Measurements from ENCODE around the gene KRT85.

KRT85 gene

DNA sequence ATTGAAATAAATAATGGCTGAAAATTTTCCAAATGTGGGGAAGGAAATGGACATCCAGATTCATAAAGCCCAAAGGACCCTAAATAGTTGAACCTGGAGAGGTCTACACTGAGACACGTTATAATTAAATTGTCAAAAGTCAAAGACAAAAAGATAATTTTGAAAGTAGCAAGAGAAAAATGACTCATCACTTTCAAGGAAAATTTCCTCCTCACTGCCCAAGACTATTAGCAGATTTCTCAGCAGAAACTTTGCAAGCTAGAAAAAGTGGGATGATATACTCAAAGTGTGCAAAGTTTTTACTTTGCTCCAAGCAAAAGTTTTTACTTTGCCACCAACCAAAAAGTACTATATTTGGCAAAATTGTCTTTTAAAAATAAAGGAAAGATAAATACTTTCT is 30.2 kb downstream of the KRT85 start:
- no peak for TF ChIP-seq CTCF (IDR thresholded peaks at IDR 0.05; ENCODE audit: low read depth, low read length)
- DNase-seq (ENCODE audit: low read depth in 2 of 2): peak in 1 of 2 donors; percentile 15
- H3K4me3 ChIP-seq (replicated peaks in 1 of 2; ENCODE audit: low read depth in 2 of 2, low read length in 2 of 2): no peak overlapping the region

DNA sequence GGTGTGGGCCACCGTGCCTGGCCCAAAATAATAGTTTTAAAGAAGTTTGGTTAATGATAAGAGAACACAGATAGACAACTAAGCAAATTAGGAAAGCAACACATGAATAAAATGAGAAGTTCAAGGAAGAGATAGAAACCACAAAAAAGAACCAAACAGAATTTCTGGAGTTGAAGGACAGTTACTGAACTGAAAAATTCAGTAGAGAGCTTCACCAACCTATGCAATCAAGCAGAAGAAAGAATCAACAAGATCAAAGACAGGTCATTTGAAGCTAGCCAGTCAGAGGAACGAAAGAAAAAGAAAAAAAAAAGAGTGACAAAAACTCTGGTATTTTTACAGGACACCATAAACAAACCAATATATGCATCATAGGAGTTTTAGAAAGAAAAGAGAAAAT is 30.6 kb downstream of the KRT85 start:
- no peak for DNase-seq (ENCODE audit: low read depth in 2 of 2)
- no peak overlapping the region for H3K4me3 ChIP-seq (replicated peaks in 1 of 2; ENCODE audit: low read depth in 2 of 2, low read length in 2 of 2)
- no peak for TF ChIP-seq CTCF (IDR thresholded peaks at IDR 0.05; ENCODE audit: low read depth, low read length)

- no peak for DNase-seq (ENCODE audit: low read depth in 2 of 2)
- H3K4me3 ChIP-seq (replicated peaks in 1 of 2; ENCODE audit: low read depth in 2 of 2, low read length in 2 of 2): no peak overlapping the region
- no peak for TF ChIP-seq CTCF (IDR thresholded peaks at IDR 0.05; ENCODE audit: low read depth, low read length)
These were observed 31.6 kb downstream of the KRT85 start for GRCh38 chr12:52335598-52336262.

GRCh38 chr12:52334185-52334584 is 33.1 kb downstream of the KRT85 start:
- TF ChIP-seq CTCF (IDR thresholded peaks at IDR 0.05; ENCODE audit: low read depth, low read length): no peak
- no peak for DNase-seq (ENCODE audit: low read depth in 2 of 2)
- no peak overlapping the region for H3K4me3 ChIP-seq (replicated peaks in 1 of 2; ENCODE audit: low read depth in 2 of 2, low read length in 2 of 2)

- DNase-seq (ENCODE audit: low read depth in 2 of 2): no peak
- H3K4me3 ChIP-seq (replicated peaks in 1 of 2; ENCODE audit: low read depth in 2 of 2, low read length in 2 of 2): no peak overlapping the region
- no peak for TF ChIP-seq CTCF (IDR thresholded peaks at IDR 0.05; ENCODE audit: low read depth, low read length)
These were observed 34.0 kb downstream of the KRT85 start for GRCh38 chr12:52333321-52333720.

GRCh38 chr12:52332381-52332780 is 34.9 kb downstream of the KRT85 start:
- TF ChIP-seq CTCF (IDR thresholded peaks at IDR 0.05; ENCODE audit: low read depth, low read length): no peak
- H3K4me3 ChIP-seq (replicated peaks in 1 of 2; ENCODE audit: low read depth in 2 of 2, low read length in 2 of 2): no peak overlapping the region
- DNase-seq (ENCODE audit: low read depth in 2 of 2): no peak

- H3K4me3 ChIP-seq (replicated peaks in 1 of 2; ENCODE audit: low read depth in 2 of 2, low read length in 2 of 2): no peak overlapping the region
- no peak for TF ChIP-seq CTCF (IDR thresholded peaks at IDR 0.05; ENCODE audit: low read depth, low read length)
- no peak for DNase-seq (ENCODE audit: low read depth in 2 of 2)
These were observed 35.4 kb downstream of the KRT85 start for GRCh38 chr12:52331833-52332232.

Data from cardiac fibroblast (primary cell).